GM10266 (cell line): Measurements from ENCODE around the gene NDN.

Experiments
- DNase-seq: peaks from one replicate; pipeline ENCODE4 v3.0.0; 2012; ENCODE audit errors: extremely low spot score
- CTCF ChIP-seq: IDR thresholded peaks from 2 replicates; pipeline ENCODE4 v1.5.1; 2012; ENCODE audit warnings: mild to moderate bottlenecking, low read depth; ENCODE audit not compliant: control insufficient read depth, insufficient read depth; ENCODE audit errors: missing control alignments

NDN gene

GRCh38 chr15:23690450-23690852 lies 3.3 kb upstream of the NDN start:
- no peak for DNase-seq
- no peak for TF ChIP-seq CTCF

GRCh38 chr15:23690015-23690414 lies 2.9 kb upstream of the NDN start:
- DNase-seq = no peak
- TF ChIP-seq CTCF = no peak

GRCh38 chr15:23686466-23687142 lies 501 bp downstream of the NDN start:
- TF ChIP-seq CTCF = no peak
- DNase-seq = no peak

- TF ChIP-seq CTCF = no peak
- no peak for DNase-seq
Measured at GRCh38 chr15:23671481-23671880, 15.6 kb downstream of the NDN start.

GRCh38 chr15:23670970-23671369 lies 16.1 kb downstream of the NDN start:
- no peak for TF ChIP-seq CTCF
- no peak for DNase-seq

GRCh38 chr15:23663232-23663631 lies 23.9 kb downstream of the NDN start:
- no peak for DNase-seq
- TF ChIP-seq CTCF = no peak

GRCh38 chr15:23648920-23649515 lies 38.1 kb downstream of the NDN start:
- TF ChIP-seq CTCF = peak; percentile 32
- no peak for DNase-seq
